ENCODE results near the gene CUX1. TPM values are rescaled to one million over a fixed set of nuclear protein-coding genes. Genes with fewer than 3 reads are reported as not detected.
A peak's percentile ranks its signal among the peaks of the same experiment; 100 is the strongest.
"Not testable (repeated sequence)": the region's sequence is repeated elsewhere in the genome, so short reads cannot be mapped to it uniquely, and the experiment has no call there.

Gene CUX1
- total and polyA plus RNA-seq, 4 donors, result 40.5 to 138 (median 69.1) TPM

- peaks cover 0 to 2% (median 0%) of the 10 kb centered on the region in 4 donors for H3K36me3 ChIP-seq (ENCODE audit: control insufficient read depth in 4 of 4, insufficient read depth in 4 of 4, low read length in 4 of 4)
- no peak overlapping the region for H3K27ac ChIP-seq (ENCODE audit: low read depth in 1 of 2, low read length in 1 of 2)
- H3K27me3 ChIP-seq (ENCODE audit: control insufficient read depth in 3 of 3, insufficient read depth in 3 of 3, low read length in 2 of 3), result no peaks in the 10 kb centered on the region
- peaks cover 0 to 5% (median 0%) of the 10 kb centered on the region in 5 donors for H3K4me1 ChIP-seq (ENCODE audit: control insufficient read depth in 5 of 5, insufficient read depth in 5 of 5, low read length in 5 of 5)
- 93 to 95% methylated on average over 24 of the region's 24 CpGs for WGBS, 2 donors
- H3K9ac ChIP-seq (ENCODE audit: insufficient read depth in 1 of 2, low read length in 2 of 2), result no peak overlapping the region
- H3K9me3 ChIP-seq (ENCODE audit: control insufficient read depth in 4 of 4, insufficient read depth in 3 of 4, low read length in 3 of 4), result no peaks in the 10 kb centered on the region
- DNase-seq, result no peak
- no peak for TF ChIP-seq CTCF (IDR thresholded peaks at IDR 0.05; ENCODE audit: control extremely low read depth, extremely low read depth)
- ATAC-seq (ENCODE audit: insufficient read depth, low FRiP score), result no peak
- H3K4me3 ChIP-seq, result no peak overlapping the region
Observed at GRCh38 chr7:102021841-102022618, 204.6 kb downstream of the CUX1 start.

- Histone ChIP-seq H3K36me3 (ENCODE audit: control insufficient read depth in 4 of 4, insufficient read depth in 4 of 4, low read length in 4 of 4) (peaks cover 0 to 6% (median under 1%) of the 10 kb centered on the region in 4 donors), H3K9me3 (ENCODE audit: control insufficient read depth in 4 of 4, insufficient read depth in 3 of 4, low read length in 3 of 4) (no peaks in the 10 kb centered on the region), H3K9ac (ENCODE audit: insufficient read depth in 1 of 2, low read length in 2 of 2) (no peak overlapping the region), H3K4me3 (no peak overlapping the region), H3K27ac (ENCODE audit: low read depth in 1 of 2, low read length in 1 of 2) (peak overlapping the region in 1 of 2 donors; percentile 13), H3K27me3 (ENCODE audit: control insufficient read depth in 3 of 3, insufficient read depth in 3 of 3, low read length in 2 of 3) (no peaks in the 10 kb centered on the region), H3K4me1 (ENCODE audit: control insufficient read depth in 5 of 5, insufficient read depth in 5 of 5, low read length in 5 of 5) (peaks cover 0 to 5% (median 0%) of the 10 kb centered on the region in 5 donors)
- no peak for TF ChIP-seq CTCF (IDR thresholded peaks at IDR 0.05; ENCODE audit: control extremely low read depth, extremely low read depth)
- ATAC-seq (ENCODE audit: insufficient read depth, low FRiP score) (no peak), DNase-seq (no peak)
- 76 to 78% methylated on average over 10 of the region's 10 CpGs for WGBS, 2 donors
Observed at GRCh38 chr7:102024005-102024768, 206.8 kb downstream of the CUX1 start.

GRCh38 chr7:102024769-102025391 lies 207.5 kb downstream of the CUX1 start:
- Histone ChIP-seq H3K27ac (ENCODE audit: low read depth in 1 of 2, low read length in 1 of 2) (peak overlapping the region in 1 of 2 donors; percentile 48), H3K36me3 (ENCODE audit: control insufficient read depth in 4 of 4, insufficient read depth in 4 of 4, low read length in 4 of 4) (peaks cover 0 to 11% (median 1%) of the 10 kb centered on the region in 4 donors), H3K9ac (ENCODE audit: insufficient read depth in 1 of 2, low read length in 2 of 2) (no peak overlapping the region), H3K9me3 (ENCODE audit: control insufficient read depth in 4 of 4, insufficient read depth in 3 of 4, low read length in 3 of 4) (no peaks in the 10 kb centered on the region), H3K4me1 (ENCODE audit: control insufficient read depth in 5 of 5, insufficient read depth in 5 of 5, low read length in 5 of 5) (peaks cover 0 to 5% (median 0%) of the 10 kb centered on the region in 5 donors), H3K4me3 (no peak overlapping the region), H3K27me3 (ENCODE audit: control insufficient read depth in 3 of 3, insufficient read depth in 3 of 3, low read length in 2 of 3) (no peaks in the 10 kb centered on the region)
- TF ChIP-seq CTCF (IDR thresholded peaks at IDR 0.05; ENCODE audit: control extremely low read depth, extremely low read depth), result no peak
- WGBS, 2 donors, result 62 to 79% methylated on average over 15 of the region's 15 CpGs
- no peak for ATAC-seq (ENCODE audit: insufficient read depth, low FRiP score)
- DNase-seq, result no peak

DNA sequence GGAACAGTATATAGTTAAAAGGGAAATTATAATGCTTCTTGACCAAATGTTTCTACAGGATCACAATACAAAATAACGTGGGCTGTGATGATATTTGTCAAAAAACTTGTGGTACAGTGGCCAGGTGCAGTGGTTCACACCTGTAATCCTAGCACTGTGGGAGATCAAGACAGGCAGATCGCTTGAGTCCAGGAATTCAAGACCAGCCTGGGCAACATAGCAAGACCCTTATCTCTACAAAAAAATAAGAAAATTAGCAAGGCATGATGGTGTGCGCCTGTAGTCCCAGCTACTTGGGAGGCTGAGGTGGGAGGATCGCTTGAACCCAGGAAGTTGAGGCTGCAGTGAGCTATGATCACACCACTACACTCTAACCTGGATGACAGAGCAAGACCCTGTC lies 208.4 kb downstream of the CUX1 start:
- WGBS, 2 donors, result 78 to 97% methylated on average over 4 of the region's 4 CpGs
- H3K9ac ChIP-seq (ENCODE audit: insufficient read depth in 1 of 2, low read length in 2 of 2); H3K4me1 ChIP-seq (ENCODE audit: control insufficient read depth in 5 of 5, insufficient read depth in 5 of 5, low read length in 5 of 5); H3K4me3 ChIP-seq; ATAC-seq (ENCODE audit: insufficient read depth, low FRiP score); H3K27me3 ChIP-seq (ENCODE audit: control insufficient read depth in 3 of 3, insufficient read depth in 3 of 3, low read length in 2 of 3); H3K27ac ChIP-seq (ENCODE audit: low read depth in 1 of 2, low read length in 1 of 2); H3K9me3 ChIP-seq (ENCODE audit: control insufficient read depth in 4 of 4, insufficient read depth in 3 of 4, low read length in 3 of 4); DNase-seq: not testable (repeated sequence)
- peaks cover 0 to 15% (median 1%) of the 10 kb centered on the region in 4 donors for H3K36me3 ChIP-seq (ENCODE audit: control insufficient read depth in 4 of 4, insufficient read depth in 4 of 4, low read length in 4 of 4)
